Measurements from ENCODE around the gene OR5B12.

- TF ChIP-seq, protein P1, sequence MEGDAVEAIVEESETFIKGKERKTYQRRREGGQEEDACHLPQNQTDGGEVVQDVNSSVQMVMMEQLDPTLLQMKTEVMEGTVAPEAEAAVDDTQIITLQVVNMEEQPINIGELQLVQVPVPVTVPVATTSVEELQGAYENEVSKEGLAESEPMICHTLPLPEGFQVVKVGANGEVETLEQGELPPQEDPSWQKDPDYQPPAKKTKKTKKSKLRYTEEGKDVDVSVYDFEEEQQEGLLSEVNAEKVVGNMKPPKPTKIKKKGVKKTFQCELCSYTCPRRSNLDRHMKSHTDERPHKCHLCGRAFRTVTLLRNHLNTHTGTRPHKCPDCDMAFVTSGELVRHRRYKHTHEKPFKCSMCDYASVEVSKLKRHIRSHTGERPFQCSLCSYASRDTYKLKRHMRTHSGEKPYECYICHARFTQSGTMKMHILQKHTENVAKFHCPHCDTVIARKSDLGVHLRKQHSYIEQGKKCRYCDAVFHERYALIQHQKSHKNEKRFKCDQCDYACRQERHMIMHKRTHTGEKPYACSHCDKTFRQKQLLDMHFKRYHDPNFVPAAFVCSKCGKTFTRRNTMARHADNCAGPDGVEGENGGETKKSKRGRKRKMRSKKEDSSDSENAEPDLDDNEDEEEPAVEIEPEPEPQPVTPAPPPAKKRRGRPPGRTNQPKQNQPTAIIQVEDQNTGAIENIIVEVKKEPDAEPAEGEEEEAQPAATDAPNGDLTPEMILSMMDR (IDR thresholded peaks at IDR 0.05; ENCODE audit: low read depth, low read length, missing input control): no peak
- TF ChIP-seq REST (IDR thresholded peaks at IDR 0.05) (no peak), GABPA (IDR thresholded peaks at IDR 0.05 in 1 of 2, conservative IDR thresholded peaks at IDR 0.05 in 1 of 2) (no peak), SP1 (IDR thresholded peaks at IDR 0.05) (no peak), RXRA (IDR thresholded peaks at IDR 0.05) (no peak), YY1 (IDR thresholded peaks at IDR 0.05) (no peak), JUND (IDR thresholded peaks at IDR 0.05) (no peak), ZBTB33 (IDR thresholded peaks at IDR 0.05) (no peak), MAX (IDR thresholded peaks at IDR 0.05) (no peak), FOXA1 (IDR thresholded peaks at IDR 0.05) (no peak)
- TF ChIP-seq, protein P2, sequence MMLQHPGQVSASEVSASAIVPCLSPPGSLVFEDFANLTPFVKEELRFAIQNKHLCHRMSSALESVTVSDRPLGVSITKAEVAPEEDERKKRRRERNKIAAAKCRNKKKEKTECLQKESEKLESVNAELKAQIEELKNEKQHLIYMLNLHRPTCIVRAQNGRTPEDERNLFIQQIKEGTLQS (IDR thresholded peaks at IDR 0.05): no peak
These were observed 46.5 kb downstream of the OR5B12 start for GRCh38 chr11:58395581-58395980.

Measured in liver (tissue), 3 donors.